Neural cell (in vitro differentiated cells): ENCODE data around the gene PTPRG. TPM values are rescaled to one million over a fixed set of nuclear protein-coding genes. Genes with fewer than 3 reads are reported as not detected.

Source experiments
- H2AFZ ChIP-seq: fragments of 200-600, 300-800 bp; sonication (generic), shearing (Covaris generic); 2 replicates; pipeline ENCODE4 v1.6.0; 2014; ENCODE audit warnings: low read depth, mild to moderate bottlenecking, antibody characterized with exemption, low read length, moderate library complexity
- H3F3A ChIP-seq: fragments of 200-600 bp; shearing (Covaris generic); 2 replicates; pipeline ENCODE4 v1.6.1; 2016; ENCODE audit warnings: mild to moderate bottlenecking, moderate library complexity, mixed read lengths, antibody characterized with exemption, low read length; ENCODE audit not compliant: insufficient read depth, poor library complexity, severe bottlenecking
- H3K27ac ChIP-seq: fragments of 200-600, 300-800 bp; sonication (generic), shearing (Covaris generic); 2 replicates; pipeline ENCODE4 v1.5.1; 2014; ENCODE audit warnings: mild to moderate bottlenecking, low read length, moderate library complexity
- H3K27me3 ChIP-seq: fragments of 300-800, 200-600 bp; sonication (generic), shearing (Covaris generic); 2 replicates; pipeline ENCODE4 v1.6.0; 2014; ENCODE audit warnings: mild to moderate bottlenecking, low read depth, low read length, moderate library complexity; ENCODE audit not compliant: insufficient read depth
- H3K36me3 ChIP-seq: fragments of 300-800, 200-600 bp; sonication (generic), shearing (Covaris generic); 2 replicates; pipeline ENCODE4 v1.5.1; 2014; ENCODE audit warnings: mild to moderate bottlenecking, antibody characterized with exemption, low read length, moderate library complexity; ENCODE audit not compliant: insufficient read depth
- H3K4me2 ChIP-seq: fragments of 300-800, 200-600 bp; sonication (generic), shearing (Covaris generic); 2 replicates; pipeline ENCODE4 v1.6.0; 2014; ENCODE audit warnings: mild to moderate bottlenecking, low read length
- H3K4me3 ChIP-seq: fragments of 300-800, 200-600 bp; sonication (generic), shearing (Covaris generic); 2 replicates; pipeline ENCODE4 v1.5.1; 2014; ENCODE audit warnings: mild to moderate bottlenecking, low read length, moderate library complexity
- H3K79me2 ChIP-seq: fragments of 200-600 bp; shearing (Covaris generic); replicated peaks from 2 replicates; pipeline ENCODE4 v1.6.0; 2014; ENCODE audit warnings: mild to moderate bottlenecking, low read length, moderate library complexity; ENCODE audit not compliant: insufficient read depth
- H3K9ac ChIP-seq: fragments of 300-800, 200-600 bp; sonication (generic), shearing (Covaris generic); 2 replicates; pipeline ENCODE4 v1.6.1; 2016; ENCODE audit warnings: mild to moderate bottlenecking, low read length, mixed read lengths
- H3K9me2 ChIP-seq: fragments of 200-600 bp; shearing (Covaris generic); 2 replicates; pipeline ENCODE4 v1.6.1; 2016; ENCODE audit warnings: mild to moderate bottlenecking, low read length, mixed read lengths; ENCODE audit not compliant: insufficient read depth
- H3K9me3 ChIP-seq: fragments of 200-600, 300-800 bp; sonication (generic), shearing (Covaris generic); 2 replicates; pipeline ENCODE4 v1.6.1; 2016; ENCODE audit warnings: mild to moderate bottlenecking, mixed run types, low read length, moderate library complexity, mixed read lengths
- H4K20me1 ChIP-seq: fragments of 200-600 bp; shearing (Covaris generic); 2 replicates; pipeline ENCODE4 v1.6.1; 2016; ENCODE audit warnings: mild to moderate bottlenecking, mixed run types; ENCODE audit not compliant: insufficient read depth
- CTCF ChIP-seq: fragments of 450-650 bp; IDR thresholded peaks from 2 replicates; pipeline ENCODE4 v1.5.1; 2014; ENCODE audit warnings: antibody characterized with exemption, mild to moderate bottlenecking, moderate library complexity; ENCODE audit not compliant: poor library complexity, severe bottlenecking
- EP300 ChIP-seq: fragments of 450-650 bp; conservative IDR thresholded peaks from 2 replicates; pipeline ENCODE4 v1.6.1; 2014; ENCODE audit warnings: antibody characterized with exemption, mild to moderate bottlenecking, moderate library complexity; ENCODE audit not compliant: poor library complexity, severe bottlenecking
- EZH2 ChIP-seq: fragments of 200-600, 300-800 bp; shearing (Covaris generic), sonication (generic); IDR thresholded peaks from 2 replicates; pipeline ENCODE4 v1.6.1; 2014; ENCODE audit warnings: antibody characterized with exemption, low read length, borderline replicate concordance, mild to moderate bottlenecking; ENCODE audit not compliant: insufficient read depth, poor library complexity, severe bottlenecking
- MXI1 ChIP-seq: fragments of 450-650 bp; conservative IDR thresholded peaks from 2 replicates; pipeline ENCODE4 v1.6.1; 2014; ENCODE audit warnings: antibody characterized with exemption, mild to moderate bottlenecking; ENCODE audit not compliant: poor library complexity, severe bottlenecking
- POLR2AphosphoS5 ChIP-seq: IDR thresholded peaks from 2 replicates; pipeline ENCODE4 v1.6.1; 2012
- RAD21 ChIP-seq: fragments of 450-650 bp; conservative IDR thresholded peaks from 2 replicates; pipeline ENCODE4 v1.6.1; 2014; ENCODE audit warnings: antibody characterized with exemption, mild to moderate bottlenecking, moderate library complexity
- REST ChIP-seq: IDR thresholded peaks from 2 replicates; pipeline ENCODE4 v1.6.1; 2012; ENCODE audit warnings: borderline replicate concordance
- SMC3 ChIP-seq: fragments of 450-650 bp; conservative IDR thresholded peaks from 2 replicates; pipeline ENCODE4 v1.6.1; 2014; ENCODE audit warnings: antibody characterized with exemption, mild to moderate bottlenecking, moderate library complexity; ENCODE audit not compliant: poor library complexity
- TAF1 ChIP-seq: IDR thresholded peaks from 2 replicates; pipeline ENCODE4 v1.6.1; 2012; ENCODE audit warnings: low read depth
- polyA plus RNA-seq: library from polyadenylated mRNA; depleted of rRNA; stranded (reverse); fragments of >200 nt; gene quantifications from 2 replicates; pipeline ENCODE4 v1.2.3, GENCODE V29; 2014

Gene PTPRG
- polyA plus RNA-seq, 1 donor from 2014 or later: 33.1 TPM

GRCh38 chr3:62249855-62250543, 688.6 kb downstream of the PTPRG start:
- H3K9me3 ChIP-seq: no peaks in the 10 kb centered on the region
- H4K20me1 ChIP-seq: no peaks in the 10 kb centered on the region
- no peak for TF ChIP-seq MXI1
- no peak for TF ChIP-seq RAD21
- no peak for TF ChIP-seq TAF1
- TF ChIP-seq REST: no peak
- no peak for TF ChIP-seq SMC3
- no peak for TF ChIP-seq POLR2AphosphoS5
- no peak overlapping the region for H3K4me3 ChIP-seq
- H2AFZ ChIP-seq: no peak overlapping the region
- H3K4me2 ChIP-seq: no peak overlapping the region
- no peak overlapping the region for H3K9ac ChIP-seq
- no peaks in the 10 kb centered on the region for H3K79me2 ChIP-seq
- H3F3A ChIP-seq: no peaks in the 10 kb centered on the region
- no peak overlapping the region for H3K27ac ChIP-seq
- H3K27me3 ChIP-seq: no peaks in the 10 kb centered on the region
- H3K36me3 ChIP-seq: no peaks in the 10 kb centered on the region
- no peaks in the 10 kb centered on the region for H3K9me2 ChIP-seq

GRCh38 chr3:62252438-62253157, 691.2 kb downstream of the PTPRG start:
- Histone ChIP-seq H3K9ac (no peak overlapping the region), H4K20me1 (no peaks in the 10 kb centered on the region), H3K79me2 (no peaks in the 10 kb centered on the region), H3K27ac (no peak overlapping the region), H3K9me2 (no peaks in the 10 kb centered on the region), H3K27me3 (no peaks in the 10 kb centered on the region), H3K9me3 (no peaks in the 10 kb centered on the region), H2AFZ (no peak overlapping the region), H3K4me2 (no peak overlapping the region), H3K36me3 (no peaks in the 10 kb centered on the region), H3K4me3 (no peak overlapping the region), H3F3A (no peaks in the 10 kb centered on the region)
- TF ChIP-seq EP300: no peak
- no peak for TF ChIP-seq TAF1
- no peak for TF ChIP-seq EZH2
- no peak for TF ChIP-seq CTCF
- no peak for TF ChIP-seq MXI1
- no peak for TF ChIP-seq SMC3
- no peak for TF ChIP-seq POLR2AphosphoS5
- TF ChIP-seq RAD21: no peak
- no peak for TF ChIP-seq REST
